H1 (cell line): ENCODE results near the gene CAMTA1. TPM values are rescaled to one million over a fixed set of nuclear protein-coding genes. Genes with fewer than 3 reads are reported as not detected.

Experiments used
- BRCA1 ChIP-seq: IDR thresholded peaks from 2 replicates; pipeline ENCODE4 v1.6.1; 2012; ENCODE audit warnings: low read depth, low read length, improper control_type of control experiment
- EZH2 ChIP-seq: fragments of 200-600 bp; sonication (generic); IDR thresholded peaks from 2 replicates; pipeline ENCODE4 v1.7.1; 2012; ENCODE audit warnings: low read depth, mild to moderate bottlenecking, moderate library complexity, low read length, inconsistent platforms; ENCODE audit not compliant: severe bottlenecking
- NANOG ChIP-seq: IDR thresholded peaks from 2 replicates; pipeline ENCODE4 v1.6.1; 2011; ENCODE audit warnings: low read length, low read depth, mild to moderate bottlenecking, inconsistent platforms; ENCODE audit not compliant: insufficient read depth, poor library complexity, severe bottlenecking
- NRF1 ChIP-seq: IDR thresholded peaks from 2 replicates; pipeline ENCODE4 v1.6.1; 2011; ENCODE audit warnings: mild to moderate bottlenecking, low read depth, low read length, improper control_type of control experiment
- POU5F1 ChIP-seq: IDR thresholded peaks from 2 replicates; pipeline ENCODE4 v1.6.1; 2011; ENCODE audit warnings: low read depth, mild to moderate bottlenecking, low read length, moderate library complexity
- SIN3A ChIP-seq, 2 experiments: IDR thresholded peaks in 1 of 2; conservative IDR thresholded peaks in 1 of 2; 2 replicates each; pipeline ENCODE4 v1.6.1; 2011 to 2012; ENCODE audit warnings: low read length in 2 of 2, improper control_type of control experiment in 1 of 2, low read depth in 1 of 2, mild to moderate bottlenecking in 1 of 2
- TBP ChIP-seq: IDR thresholded peaks from 2 replicates; pipeline ENCODE4 v1.6.1; 2011; ENCODE audit warnings: low read depth, low read length, improper control_type of control experiment
- YY1 ChIP-seq: IDR thresholded peaks from 2 replicates; pipeline ENCODE4 v1.6.1; 2011; ENCODE audit warnings: low read depth, mild to moderate bottlenecking, low read length
- polyA plus RNA-seq, 7 experiments: library from polyadenylated mRNA; depleted of rRNA in 3 of 7; stranded (reverse) in 5 of 7; unstranded in 2 of 7; fragments of >200 nt in 5 of 7; fragments of 200-250 nt in 2 of 7; gene quantifications; 1 replicate in 5 of 7; 2 replicates in 1 of 7; 4 replicates in 1 of 7; pipeline versions ENCODE4 v1.2.1 to v1.2.3, GENCODE V29; 2011 to 2013; ENCODE audit warnings: missing spikeins in 2 of 7, mixed read lengths in 2 of 7
- total RNA-seq: library from RNA; stranded (reverse); fragmentation: NEBNext Ultra II Directional; extraction: Animal tissue kit (Norgen Biotek cat#: 25700); gene quantifications from 2 replicates; pipeline ENCODE4 v1.2.1, GENCODE V29; 2021
- TF ChIP-seq, protein P1 (sequence below): fragments of 300-600 bp; sonication (generic); IDR thresholded peaks from 2 replicates; pipeline ENCODE4 v1.7.1; 2012; ENCODE audit warnings: low read length, moderate library complexity, mild to moderate bottlenecking, inconsistent platforms; ENCODE audit not compliant: insufficient replicate concordance
- TF ChIP-seq, protein P2 (sequence below): IDR thresholded peaks from 2 replicates; pipeline ENCODE4 v1.6.1; 2012; ENCODE audit warnings: low read length, inconsistent platforms

CAMTA1 gene
- total and polyA plus RNA-seq, 2 of the 8 experiments (the other 6 are each of a cell fraction or from before 2014, with no cell fraction given), result 65.0 to 119 TPM

DNA sequence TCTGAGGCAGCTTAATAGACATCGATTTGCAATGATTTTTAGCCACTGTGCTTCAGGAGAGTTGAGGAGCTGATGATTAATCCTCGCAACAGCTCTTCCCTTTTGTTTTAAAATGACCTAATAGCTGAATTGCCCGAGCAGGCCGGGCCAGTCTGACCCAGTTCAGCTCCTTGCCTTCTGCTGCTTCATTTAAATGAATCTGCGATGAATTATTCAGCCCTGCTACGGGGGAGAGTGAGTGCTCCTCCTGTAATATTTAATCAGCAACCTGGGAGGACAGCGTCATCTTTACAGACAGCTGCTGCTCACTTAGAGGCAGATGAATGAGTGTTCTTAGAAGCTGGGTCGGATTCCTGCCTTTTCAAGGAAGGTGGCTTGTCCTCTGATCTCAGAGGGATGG lies 325.1 kb downstream of the CAMTA1 start (continued):
- TF ChIP-seq, protein P1, sequence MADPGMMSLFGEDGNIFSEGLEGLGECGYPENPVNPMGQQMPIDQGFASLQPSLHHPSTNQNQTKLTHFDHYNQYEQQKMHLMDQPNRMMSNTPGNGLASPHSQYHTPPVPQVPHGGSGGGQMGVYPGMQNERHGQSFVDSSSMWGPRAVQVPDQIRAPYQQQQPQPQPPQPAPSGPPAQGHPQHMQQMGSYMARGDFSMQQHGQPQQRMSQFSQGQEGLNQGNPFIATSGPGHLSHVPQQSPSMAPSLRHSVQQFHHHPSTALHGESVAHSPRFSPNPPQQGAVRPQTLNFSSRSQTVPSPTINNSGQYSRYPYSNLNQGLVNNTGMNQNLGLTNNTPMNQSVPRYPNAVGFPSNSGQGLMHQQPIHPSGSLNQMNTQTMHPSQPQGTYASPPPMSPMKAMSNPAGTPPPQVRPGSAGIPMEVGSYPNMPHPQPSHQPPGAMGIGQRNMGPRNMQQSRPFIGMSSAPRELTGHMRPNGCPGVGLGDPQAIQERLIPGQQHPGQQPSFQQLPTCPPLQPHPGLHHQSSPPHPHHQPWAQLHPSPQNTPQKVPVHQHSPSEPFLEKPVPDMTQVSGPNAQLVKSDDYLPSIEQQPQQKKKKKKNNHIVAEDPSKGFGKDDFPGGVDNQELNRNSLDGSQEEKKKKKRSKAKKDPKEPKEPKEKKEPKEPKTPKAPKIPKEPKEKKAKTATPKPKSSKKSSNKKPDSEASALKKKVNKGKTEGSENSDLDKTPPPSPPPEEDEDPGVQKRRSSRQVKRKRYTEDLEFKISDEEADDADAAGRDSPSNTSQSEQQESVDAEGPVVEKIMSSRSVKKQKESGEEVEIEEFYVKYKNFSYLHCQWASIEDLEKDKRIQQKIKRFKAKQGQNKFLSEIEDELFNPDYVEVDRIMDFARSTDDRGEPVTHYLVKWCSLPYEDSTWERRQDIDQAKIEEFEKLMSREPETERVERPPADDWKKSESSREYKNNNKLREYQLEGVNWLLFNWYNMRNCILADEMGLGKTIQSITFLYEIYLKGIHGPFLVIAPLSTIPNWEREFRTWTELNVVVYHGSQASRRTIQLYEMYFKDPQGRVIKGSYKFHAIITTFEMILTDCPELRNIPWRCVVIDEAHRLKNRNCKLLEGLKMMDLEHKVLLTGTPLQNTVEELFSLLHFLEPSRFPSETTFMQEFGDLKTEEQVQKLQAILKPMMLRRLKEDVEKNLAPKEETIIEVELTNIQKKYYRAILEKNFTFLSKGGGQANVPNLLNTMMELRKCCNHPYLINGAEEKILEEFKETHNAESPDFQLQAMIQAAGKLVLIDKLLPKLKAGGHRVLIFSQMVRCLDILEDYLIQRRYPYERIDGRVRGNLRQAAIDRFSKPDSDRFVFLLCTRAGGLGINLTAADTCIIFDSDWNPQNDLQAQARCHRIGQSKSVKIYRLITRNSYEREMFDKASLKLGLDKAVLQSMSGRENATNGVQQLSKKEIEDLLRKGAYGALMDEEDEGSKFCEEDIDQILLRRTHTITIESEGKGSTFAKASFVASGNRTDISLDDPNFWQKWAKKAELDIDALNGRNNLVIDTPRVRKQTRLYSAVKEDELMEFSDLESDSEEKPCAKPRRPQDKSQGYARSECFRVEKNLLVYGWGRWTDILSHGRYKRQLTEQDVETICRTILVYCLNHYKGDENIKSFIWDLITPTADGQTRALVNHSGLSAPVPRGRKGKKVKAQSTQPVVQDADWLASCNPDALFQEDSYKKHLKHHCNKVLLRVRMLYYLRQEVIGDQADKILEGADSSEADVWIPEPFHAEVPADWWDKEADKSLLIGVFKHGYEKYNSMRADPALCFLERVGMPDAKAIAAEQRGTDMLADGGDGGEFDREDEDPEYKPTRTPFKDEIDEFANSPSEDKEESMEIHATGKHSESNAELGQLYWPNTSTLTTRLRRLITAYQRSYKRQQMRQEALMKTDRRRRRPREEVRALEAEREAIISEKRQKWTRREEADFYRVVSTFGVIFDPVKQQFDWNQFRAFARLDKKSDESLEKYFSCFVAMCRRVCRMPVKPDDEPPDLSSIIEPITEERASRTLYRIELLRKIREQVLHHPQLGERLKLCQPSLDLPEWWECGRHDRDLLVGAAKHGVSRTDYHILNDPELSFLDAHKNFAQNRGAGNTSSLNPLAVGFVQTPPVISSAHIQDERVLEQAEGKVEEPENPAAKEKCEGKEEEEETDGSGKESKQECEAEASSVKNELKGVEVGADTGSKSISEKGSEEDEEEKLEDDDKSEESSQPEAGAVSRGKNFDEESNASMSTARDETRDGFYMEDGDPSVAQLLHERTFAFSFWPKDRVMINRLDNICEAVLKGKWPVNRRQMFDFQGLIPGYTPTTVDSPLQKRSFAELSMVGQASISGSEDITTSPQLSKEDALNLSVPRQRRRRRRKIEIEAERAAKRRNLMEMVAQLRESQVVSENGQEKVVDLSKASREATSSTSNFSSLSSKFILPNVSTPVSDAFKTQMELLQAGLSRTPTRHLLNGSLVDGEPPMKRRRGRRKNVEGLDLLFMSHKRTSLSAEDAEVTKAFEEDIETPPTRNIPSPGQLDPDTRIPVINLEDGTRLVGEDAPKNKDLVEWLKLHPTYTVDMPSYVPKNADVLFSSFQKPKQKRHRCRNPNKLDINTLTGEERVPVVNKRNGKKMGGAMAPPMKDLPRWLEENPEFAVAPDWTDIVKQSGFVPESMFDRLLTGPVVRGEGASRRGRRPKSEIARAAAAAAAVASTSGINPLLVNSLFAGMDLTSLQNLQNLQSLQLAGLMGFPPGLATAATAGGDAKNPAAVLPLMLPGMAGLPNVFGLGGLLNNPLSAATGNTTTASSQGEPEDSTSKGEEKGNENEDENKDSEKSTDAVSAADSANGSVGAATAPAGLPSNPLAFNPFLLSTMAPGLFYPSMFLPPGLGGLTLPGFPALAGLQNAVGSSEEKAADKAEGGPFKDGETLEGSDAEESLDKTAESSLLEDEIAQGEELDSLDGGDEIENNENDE, result no peak
- TF ChIP-seq, protein P2, sequence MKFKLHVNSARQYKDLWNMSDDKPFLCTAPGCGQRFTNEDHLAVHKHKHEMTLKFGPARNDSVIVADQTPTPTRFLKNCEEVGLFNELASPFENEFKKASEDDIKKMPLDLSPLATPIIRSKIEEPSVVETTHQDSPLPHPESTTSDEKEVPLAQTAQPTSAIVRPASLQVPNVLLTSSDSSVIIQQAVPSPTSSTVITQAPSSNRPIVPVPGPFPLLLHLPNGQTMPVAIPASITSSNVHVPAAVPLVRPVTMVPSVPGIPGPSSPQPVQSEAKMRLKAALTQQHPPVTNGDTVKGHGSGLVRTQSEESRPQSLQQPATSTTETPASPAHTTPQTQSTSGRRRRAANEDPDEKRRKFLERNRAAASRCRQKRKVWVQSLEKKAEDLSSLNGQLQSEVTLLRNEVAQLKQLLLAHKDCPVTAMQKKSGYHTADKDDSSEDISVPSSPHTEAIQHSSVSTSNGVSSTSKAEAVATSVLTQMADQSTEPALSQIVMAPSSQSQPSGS, result no peak
- TF ChIP-seq SIN3A (conservative IDR thresholded peaks at IDR 0.05 in 1 of 2, IDR thresholded peaks at IDR 0.05 in 1 of 2; ENCODE audit: low read depth in 1 of 2, low read length in 2 of 2) (no peak), POU5F1 (no peak), EZH2 (no peak), YY1 (no peak), NANOG (no peak), BRCA1 (no peak), NRF1 (no peak), TBP (no peak)
